ENCODE measurements around the gene STXBP6. TPM values are rescaled to one million over a fixed set of nuclear protein-coding genes. Genes with fewer than 3 reads are reported as not detected.

Gene STXBP6
- total RNA-seq, 1 experiment from 2014 or later = 0.27 TPM

DNA sequence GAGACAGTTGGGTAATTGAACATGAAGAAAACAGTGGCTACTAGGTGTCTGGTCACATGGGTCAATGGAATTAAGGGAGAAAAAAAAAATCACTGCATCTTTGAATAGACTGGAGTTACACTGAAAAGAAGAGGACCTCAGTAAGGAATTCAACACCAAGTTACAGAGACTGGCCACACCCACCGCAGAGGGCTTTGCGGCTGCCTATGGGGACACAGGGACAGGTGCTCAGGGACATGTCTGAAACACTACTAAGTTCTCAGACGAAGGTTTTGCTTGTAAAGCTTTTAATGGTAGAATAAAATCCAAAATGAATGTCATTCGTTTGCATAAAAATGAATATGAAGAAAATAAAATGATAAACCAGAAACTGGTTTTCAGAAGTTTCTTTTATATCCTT is 93.8 kb downstream of the STXBP6 start:
- no peak overlapping the region for H3K27ac ChIP-seq (ENCODE audit: low read depth, low read length)
- H3K9me3 ChIP-seq (ENCODE audit: control insufficient read depth in 1 of 2, insufficient read depth in 1 of 2, low read depth in 1 of 2, low read length in 2 of 2) = peaks cover 0 to 12% of the 10 kb centered on the region in 2 experiments; a peak in 1 of 4 replicates
- DNase-seq (ENCODE audit: low read depth, low spot score) = no peak
- intact Hi-C loops (cut with micrococcal nuclease) = no loop called here
- H3K79me2 ChIP-seq (ENCODE audit: insufficient read depth, low read length) = no peaks in the 10 kb centered on the region
- H4K20me1 ChIP-seq (ENCODE audit: insufficient read depth) = no peaks in the 10 kb centered on the region
- no peaks in the 10 kb centered on the region for H3K9me2 ChIP-seq (ENCODE audit: insufficient read depth)
- no peaks in the 10 kb centered on the region for H3K4me1 ChIP-seq (ENCODE audit: control insufficient read depth in 1 of 2, insufficient read depth in 2 of 2, low read length in 2 of 2)
- no peaks in the 10 kb centered on the region for H3K27me3 ChIP-seq (ENCODE audit: insufficient read depth, low read length)
- H3K9ac ChIP-seq (ENCODE audit: low read length) = no peak overlapping the region
- H3K4me3 ChIP-seq (replicated peaks in 1 of 2; ENCODE audit: low read depth in 1 of 2, low read length in 2 of 2) = no peak overlapping the region
- ChIA-PET POLR2A (no interaction called here), CTCF (no interaction called here), RAD21 (ENCODE audit: low non-redundant PET in 1 of 2, low total read pairs in 2 of 2, uncharacterized antibody in 2 of 2, unreplicated experiment in 2 of 2) (no interaction called here)
- no peak overlapping the region for H2AFZ ChIP-seq (ENCODE audit: low read depth, low read length, poor library complexity, severe bottlenecking)
- H3K4me2 ChIP-seq (ENCODE audit: low read length) = no peak overlapping the region
- TF ChIP-seq RAD21 (IDR thresholded peaks at IDR 0.05; ENCODE audit: low read depth) = no peak
- TF ChIP-seq ZFX (IDR thresholded peaks at IDR 0.05) = no peak
- no peak for TF ChIP-seq CBX3 (IDR thresholded peaks at IDR 0.05; ENCODE audit: low read depth)
- TF ChIP-seq, protein P1, sequence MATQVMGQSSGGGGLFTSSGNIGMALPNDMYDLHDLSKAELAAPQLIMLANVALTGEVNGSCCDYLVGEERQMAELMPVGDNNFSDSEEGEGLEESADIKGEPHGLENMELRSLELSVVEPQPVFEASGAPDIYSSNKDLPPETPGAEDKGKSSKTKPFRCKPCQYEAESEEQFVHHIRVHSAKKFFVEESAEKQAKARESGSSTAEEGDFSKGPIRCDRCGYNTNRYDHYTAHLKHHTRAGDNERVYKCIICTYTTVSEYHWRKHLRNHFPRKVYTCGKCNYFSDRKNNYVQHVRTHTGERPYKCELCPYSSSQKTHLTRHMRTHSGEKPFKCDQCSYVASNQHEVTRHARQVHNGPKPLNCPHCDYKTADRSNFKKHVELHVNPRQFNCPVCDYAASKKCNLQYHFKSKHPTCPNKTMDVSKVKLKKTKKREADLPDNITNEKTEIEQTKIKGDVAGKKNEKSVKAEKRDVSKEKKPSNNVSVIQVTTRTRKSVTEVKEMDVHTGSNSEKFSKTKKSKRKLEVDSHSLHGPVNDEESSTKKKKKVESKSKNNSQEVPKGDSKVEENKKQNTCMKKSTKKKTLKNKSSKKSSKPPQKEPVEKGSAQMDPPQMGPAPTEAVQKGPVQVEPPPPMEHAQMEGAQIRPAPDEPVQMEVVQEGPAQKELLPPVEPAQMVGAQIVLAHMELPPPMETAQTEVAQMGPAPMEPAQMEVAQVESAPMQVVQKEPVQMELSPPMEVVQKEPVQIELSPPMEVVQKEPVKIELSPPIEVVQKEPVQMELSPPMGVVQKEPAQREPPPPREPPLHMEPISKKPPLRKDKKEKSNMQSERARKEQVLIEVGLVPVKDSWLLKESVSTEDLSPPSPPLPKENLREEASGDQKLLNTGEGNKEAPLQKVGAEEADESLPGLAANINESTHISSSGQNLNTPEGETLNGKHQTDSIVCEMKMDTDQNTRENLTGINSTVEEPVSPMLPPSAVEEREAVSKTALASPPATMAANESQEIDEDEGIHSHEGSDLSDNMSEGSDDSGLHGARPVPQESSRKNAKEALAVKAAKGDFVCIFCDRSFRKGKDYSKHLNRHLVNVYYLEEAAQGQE (IDR thresholded peaks at IDR 0.05; ENCODE audit: low read depth) = no peak
- TF ChIP-seq SRF (IDR thresholded peaks at IDR 0.05; ENCODE audit: low read depth) = no peak
- TF ChIP-seq POLR2AphosphoS5 (IDR thresholded peaks at IDR 0.05; ENCODE audit: low read depth, low read length) = no peak
- TF ChIP-seq, protein P2, sequence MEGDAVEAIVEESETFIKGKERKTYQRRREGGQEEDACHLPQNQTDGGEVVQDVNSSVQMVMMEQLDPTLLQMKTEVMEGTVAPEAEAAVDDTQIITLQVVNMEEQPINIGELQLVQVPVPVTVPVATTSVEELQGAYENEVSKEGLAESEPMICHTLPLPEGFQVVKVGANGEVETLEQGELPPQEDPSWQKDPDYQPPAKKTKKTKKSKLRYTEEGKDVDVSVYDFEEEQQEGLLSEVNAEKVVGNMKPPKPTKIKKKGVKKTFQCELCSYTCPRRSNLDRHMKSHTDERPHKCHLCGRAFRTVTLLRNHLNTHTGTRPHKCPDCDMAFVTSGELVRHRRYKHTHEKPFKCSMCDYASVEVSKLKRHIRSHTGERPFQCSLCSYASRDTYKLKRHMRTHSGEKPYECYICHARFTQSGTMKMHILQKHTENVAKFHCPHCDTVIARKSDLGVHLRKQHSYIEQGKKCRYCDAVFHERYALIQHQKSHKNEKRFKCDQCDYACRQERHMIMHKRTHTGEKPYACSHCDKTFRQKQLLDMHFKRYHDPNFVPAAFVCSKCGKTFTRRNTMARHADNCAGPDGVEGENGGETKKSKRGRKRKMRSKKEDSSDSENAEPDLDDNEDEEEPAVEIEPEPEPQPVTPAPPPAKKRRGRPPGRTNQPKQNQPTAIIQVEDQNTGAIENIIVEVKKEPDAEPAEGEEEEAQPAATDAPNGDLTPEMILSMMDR (IDR thresholded peaks at IDR 0.05 in 2 of 3, conservative IDR thresholded peaks at IDR 0.05 in 1 of 3; ENCODE audit: borderline replicate concordance in 1 of 3, insufficient read depth in 1 of 3, low read depth in 2 of 3, low read length in 2 of 3) = no peak
- no peak for TF ChIP-seq SIN3A (IDR thresholded peaks at IDR 0.05; ENCODE audit: low read depth)
- no peak for TF ChIP-seq TCF7L2 (IDR thresholded peaks at IDR 0.05; ENCODE audit: borderline replicate concordance, extremely low read depth, insufficient read depth, insufficient read length)
- TF ChIP-seq SP1 (IDR thresholded peaks at IDR 0.05; ENCODE audit: low read depth) = no peak
- no peak for TF ChIP-seq JUND (IDR thresholded peaks at IDR 0.05)
- TF ChIP-seq, protein P3, sequence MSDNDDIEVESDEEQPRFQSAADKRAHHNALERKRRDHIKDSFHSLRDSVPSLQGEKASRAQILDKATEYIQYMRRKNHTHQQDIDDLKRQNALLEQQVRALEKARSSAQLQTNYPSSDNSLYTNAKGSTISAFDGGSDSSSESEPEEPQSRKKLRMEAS (IDR thresholded peaks at IDR 0.05) = no peak
- no peak for TF ChIP-seq CEBPB (IDR thresholded peaks at IDR 0.05; ENCODE audit: low read depth)
- TF ChIP-seq EZH2 (IDR thresholded peaks at IDR 0.05) = no peak
- ATAC-seq = no peak
- H3K36me3 ChIP-seq (ENCODE audit: control insufficient read depth in 1 of 2, insufficient read depth in 2 of 2, low read length in 2 of 2) = no peaks in the 10 kb centered on the region
- BruUV-seq (replicated peaks) = no TSS peak

Measured in HCT116 (cell line).